RPMI7951 (cell line): Measurements from ENCODE around the gene MS4A6E. TPM values are rescaled to one million over a fixed set of nuclear protein-coding genes. Genes with fewer than 3 reads are reported as not detected.

Experiments
- DNase-seq: peaks from one replicate; pipeline ENCODE4 v3.0.0-alpha.2; 2012; ENCODE audit warnings: low read depth
- total RNA-seq: library from RNA; depleted of rRNA; stranded (reverse); fragments of >200 nt; shearing (Covaris generic); gene quantifications from 2 replicates; pipeline ENCODE4 v1.2.3, GENCODE V29; 2014; rRNA removed

Gene MS4A6E
- total RNA-seq, 1 experiment from 2014 or later: not detected

DNA sequence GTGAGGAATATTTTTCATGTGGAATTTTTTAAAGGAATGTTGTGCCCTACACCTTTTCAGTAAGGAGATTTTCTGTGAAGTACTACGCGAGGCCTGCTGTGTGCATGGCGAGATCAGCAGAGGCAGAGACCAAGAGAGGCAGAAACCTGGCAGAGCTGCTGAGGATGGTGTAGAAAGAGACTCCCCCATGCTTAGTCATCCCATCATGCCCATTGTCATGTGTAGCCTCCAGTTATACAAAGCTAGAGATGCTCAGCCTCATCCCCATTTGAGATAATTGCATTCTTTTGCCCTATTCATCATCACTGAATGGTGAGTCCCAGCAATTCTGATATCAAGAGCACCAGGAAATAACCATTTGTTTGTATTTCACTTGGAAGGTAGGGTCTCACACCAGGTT lies 48.3 kb downstream of the MS4A6E start:
- DNase-seq: no peak

DNA sequence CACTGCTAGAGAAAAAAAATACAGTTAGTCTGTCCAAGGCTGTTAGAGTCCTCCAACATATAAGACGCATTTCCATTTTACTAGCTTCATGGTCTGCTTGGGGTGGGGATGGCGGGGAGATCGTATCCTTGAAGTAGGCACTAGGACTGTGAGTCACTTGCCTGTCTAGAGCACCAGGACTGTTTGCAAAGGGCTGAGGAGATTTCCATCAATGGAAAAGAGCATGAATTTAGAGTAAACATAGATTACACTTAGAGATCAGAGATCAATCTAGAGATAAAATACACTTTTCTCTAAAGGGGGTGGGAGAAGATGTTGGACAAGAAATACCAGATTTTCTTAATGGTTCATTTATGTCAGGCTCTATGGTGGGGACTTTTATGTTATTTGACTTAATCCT lies 49.5 kb downstream of the MS4A6E start:
- DNase-seq: no peak

DNA sequence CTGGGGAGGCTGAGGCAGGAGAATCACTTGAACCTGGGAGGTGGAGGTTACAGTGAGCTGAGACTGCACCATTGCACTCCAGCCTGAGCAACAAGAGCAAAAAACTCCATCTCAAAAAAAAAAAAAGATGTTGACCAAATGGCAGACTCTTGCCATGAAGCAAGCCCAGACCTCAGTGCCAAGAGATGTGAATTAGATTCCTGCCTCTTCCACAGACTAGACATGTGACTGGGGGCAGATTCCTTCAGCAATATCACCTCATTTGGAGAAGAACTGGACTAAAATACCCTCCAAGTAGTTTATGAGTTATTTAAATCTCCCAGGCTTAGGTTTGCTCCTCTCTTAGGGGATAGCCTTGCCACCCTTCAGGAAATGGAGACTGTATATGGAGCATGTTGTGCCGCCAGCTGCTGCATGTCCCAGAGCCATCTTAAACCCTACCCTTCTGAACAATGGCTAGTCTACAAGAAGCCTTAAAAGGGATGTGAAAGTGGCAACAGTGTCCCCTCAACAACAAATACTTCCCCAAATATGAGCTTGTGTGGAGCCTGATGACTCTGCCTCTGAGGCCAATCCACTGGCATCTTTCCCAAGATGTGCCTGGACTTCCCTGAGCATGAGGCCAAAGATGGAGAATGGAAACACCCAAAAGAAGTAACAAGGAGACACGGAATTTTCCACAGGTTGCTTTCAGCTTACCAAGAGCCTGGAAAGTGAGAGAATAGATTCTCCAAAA lies 50.5 kb downstream of the MS4A6E start:
- no peak for DNase-seq

DNA sequence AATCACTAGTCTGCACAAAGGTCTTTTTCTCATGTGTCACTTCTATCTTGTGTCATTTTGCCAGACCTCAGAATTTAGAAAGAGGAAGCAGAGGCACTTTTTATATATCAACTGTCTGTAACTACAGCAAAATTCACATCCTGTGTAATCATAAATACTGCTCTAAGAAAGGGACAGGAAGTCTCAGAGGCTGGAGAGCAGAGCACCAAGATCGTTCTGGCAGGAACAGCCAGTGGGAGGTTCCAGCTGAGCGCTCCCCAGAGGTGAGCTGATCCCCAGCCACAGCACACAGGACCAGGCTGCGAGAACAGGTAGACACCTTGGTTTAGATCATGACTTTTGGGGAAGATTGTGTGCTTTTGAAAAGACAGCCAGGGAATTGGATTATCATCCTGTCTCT lies 51.3 kb downstream of the MS4A6E start, which contains the start of gene MS4A7:
MS4A7 (plus strand) TSS at position 179 of the 400 bp plus-strand sequence. CDS start 4,610 bp downstream, outside the sequence.
- DNase-seq: no peak

DNA sequence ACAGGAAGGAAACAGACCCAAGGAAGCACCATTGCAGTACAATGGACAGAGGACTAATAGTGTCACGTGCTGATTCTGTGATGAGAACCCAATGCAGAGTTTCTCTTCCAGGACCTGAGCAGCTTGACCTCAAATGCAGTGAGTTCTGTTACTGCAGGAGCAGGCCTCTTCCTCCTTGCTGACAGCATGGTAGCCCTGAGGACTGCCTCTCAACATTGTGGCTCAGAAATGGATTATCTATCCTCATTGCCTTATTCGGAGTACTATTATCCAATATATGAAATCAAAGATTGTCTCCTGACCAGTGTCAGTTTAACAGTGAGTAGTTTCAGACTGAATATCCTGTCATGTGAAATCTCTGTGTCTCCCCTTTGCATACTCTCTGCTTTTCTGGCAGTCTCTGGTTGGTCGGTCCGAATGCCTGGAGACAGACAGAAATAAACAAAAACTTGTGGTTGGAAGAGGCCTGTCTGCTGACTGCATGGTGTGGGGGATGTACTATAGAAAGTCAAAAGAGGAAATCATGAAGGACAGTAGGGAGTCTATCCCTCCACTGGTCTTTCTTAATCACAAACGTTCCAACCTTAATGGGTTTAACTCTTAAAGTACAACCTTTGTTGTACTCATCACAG lies 62.3 kb downstream of the MS4A6E start:
- no peak for DNase-seq

DNA sequence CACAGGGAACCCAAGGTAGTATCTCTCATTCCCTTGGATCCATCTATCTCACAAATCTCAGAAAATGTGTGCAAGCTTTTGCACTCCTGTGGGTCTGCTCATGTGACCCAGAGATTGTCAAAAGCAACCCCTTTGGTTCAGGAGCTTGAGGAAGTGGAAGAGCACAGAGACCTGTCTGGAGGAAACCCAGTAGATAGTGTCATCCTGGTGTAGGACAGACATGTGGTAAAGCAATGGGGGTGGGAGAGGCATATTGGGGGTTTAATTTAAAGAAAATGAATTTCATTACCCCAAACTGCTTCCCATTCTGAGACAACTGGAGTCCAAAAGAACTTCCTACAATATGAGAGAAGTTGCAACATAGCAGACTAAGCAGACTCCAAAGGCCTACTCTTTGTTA lies 63.4 kb downstream of the MS4A6E start:
- DNase-seq: no peak

Other genes with a start within 250 kb of the MS4A6E start
- gene MS4A2, start 238.6 kb upstream of the MS4A6E start, total RNA-seq: not detected in 2 replicates
- gene MS4A6A, start 144.2 kb upstream of the MS4A6E start, total RNA-seq: not detected in 2 replicates
- not detected in 2 replicates for gene MS4A4E, start 84.1 kb upstream of the MS4A6E start, total RNA-seq
- gene MS4A4A, start 46.6 kb upstream of the MS4A6E start, total RNA-seq: not detected in 2 replicates
- gene MS4A7, start 51.3 kb downstream of the MS4A6E start, total RNA-seq: not detected in 2 replicates
- not detected in 2 replicates for gene MS4A14, start 69.2 kb downstream of the MS4A6E start, total RNA-seq
- not detected in 2 replicates for gene MS4A5, start 102.3 kb downstream of the MS4A6E start, total RNA-seq
- not detected in 2 replicates for gene MS4A1, start 128.6 kb downstream of the MS4A6E start, total RNA-seq
- gene MS4A12, start 165.5 kb downstream of the MS4A6E start, total RNA-seq: not detected in 2 replicates
- not detected in 2 replicates for gene MS4A13, start 188.1 kb downstream of the MS4A6E start, total RNA-seq